Kidney (tissue), 14 donors: ENCODE measurements around the gene PIKFYVE. TPM values are rescaled to one million over a fixed set of nuclear protein-coding genes. Genes with fewer than 3 reads are reported as not detected.
"Not testable (repeated sequence)": the region's sequence is repeated elsewhere in the genome, so short reads cannot be mapped to it uniquely, and the experiment has no call there.

ENCODE experiments used
- DNase-seq, 5 donors: peaks; one replicate each; pipeline ENCODE4 v3.0.0-alpha.2; 2013 to 2020
- FAIRE-seq: peaks from 2 replicates; lab custom pipeline; 2012; peaks lifted over from hg19 to GRCh38; lab: Jason Lieb, UNC
- H3K27ac ChIP-seq, 2 donors: one replicate each; pipeline ENCODE4 v1.7.0; 2013; ENCODE audit warnings: low read depth in 2 of 2, low read length in 2 of 2, inconsistent platforms in 1 of 2
- H3K27me3 ChIP-seq: one replicate; pipeline ENCODE4 v1.7.1; 2013; ENCODE audit warnings: low read length, inconsistent platforms; ENCODE audit not compliant: control insufficient read depth, insufficient read depth
- H3K36me3 ChIP-seq, 3 donors: one replicate each; pipeline versions ENCODE4 v1.7.0 to v1.7.1; 2013; ENCODE audit warnings: low read length in 3 of 3, control low read depth in 1 of 3, inconsistent platforms in 1 of 3; ENCODE audit not compliant: insufficient read depth in 3 of 3, control insufficient read depth in 2 of 3
- H3K4me1 ChIP-seq, 3 donors: one replicate each; pipeline versions ENCODE4 v1.7.0 to v1.7.1; 2013; ENCODE audit warnings: low read length in 3 of 3, inconsistent platforms in 1 of 3, low read depth in 1 of 3; ENCODE audit not compliant: control insufficient read depth in 2 of 3, insufficient read depth in 2 of 3
- H3K4me3 ChIP-seq, 3 donors: one replicate each; pipeline versions ENCODE4 v1.7.0 to v1.8.1; 2013; ENCODE audit warnings: low read length in 3 of 3, control low read depth in 1 of 3, inconsistent platforms in 1 of 3
- H3K9ac ChIP-seq, 3 donors: one replicate each; pipeline versions ENCODE4 v1.7.0 to v1.7.1; 2013; ENCODE audit warnings: low read length in 3 of 3, control low read depth in 1 of 3, inconsistent platforms in 1 of 3
- H3K9me3 ChIP-seq, 3 donors: one replicate each; pipeline versions ENCODE4 v1.7.0 to v1.7.1; 2013; ENCODE audit warnings: low read length in 3 of 3, control low read depth in 1 of 3, inconsistent platforms in 1 of 3; ENCODE audit not compliant: control insufficient read depth in 2 of 3, insufficient read depth in 1 of 3
- intact Hi-C: fragments of 100-400 bp; cut with DNase I; formaldehyde crosslinking; loops from one replicate; pipeline ENCODE4 v1.11.1; 2022
- polyA plus RNA-seq: library from polyadenylated mRNA; stranded (reverse); fragments of 350-450 nt; fragmentation: Illumina TruSeq; extraction: RNeasy Lipid Tissue Mini Kit (QIAGEN cat#74804); gene quantifications from one replicate; pipeline ENCODE4 v1.2.3, GENCODE V29; 2014; ENCODE audit warnings: low read depth, low replicate concordance; ENCODE audit not compliant: insufficient read depth
- total RNA-seq: library from RNA; stranded (reverse); fragmentation: NEBNext Ultra II Directional; extraction: Animal tissue kit (Norgen Biotek cat#: 25700); gene quantifications from one replicate; pipeline ENCODE4 v1.2.1, GENCODE V29; 2021
- TF ChIP-seq, protein P1 (sequence below): IDR thresholded peaks from 3 replicates; pipeline ENCODE4 v1.5.1; 2012; ENCODE audit warnings: mild to moderate bottlenecking, moderate library complexity, borderline replicate concordance; ENCODE audit not compliant: insufficient read depth; ENCODE audit errors: extremely low read depth
- donor health status: control.
- donor health status: control.
- donor health status: control.
- donor health status: control.
- donor health status: control.
- donor health status: DM: yes; HTN: yes; CAD: no.
- donor health status: Normal renal cell carcinoma (clear cell type).

The PIKFYVE gene
- total and polyA plus RNA-seq, 2 donors from 2014 or later, result 3.4 to 31.5 TPM

DNA sequence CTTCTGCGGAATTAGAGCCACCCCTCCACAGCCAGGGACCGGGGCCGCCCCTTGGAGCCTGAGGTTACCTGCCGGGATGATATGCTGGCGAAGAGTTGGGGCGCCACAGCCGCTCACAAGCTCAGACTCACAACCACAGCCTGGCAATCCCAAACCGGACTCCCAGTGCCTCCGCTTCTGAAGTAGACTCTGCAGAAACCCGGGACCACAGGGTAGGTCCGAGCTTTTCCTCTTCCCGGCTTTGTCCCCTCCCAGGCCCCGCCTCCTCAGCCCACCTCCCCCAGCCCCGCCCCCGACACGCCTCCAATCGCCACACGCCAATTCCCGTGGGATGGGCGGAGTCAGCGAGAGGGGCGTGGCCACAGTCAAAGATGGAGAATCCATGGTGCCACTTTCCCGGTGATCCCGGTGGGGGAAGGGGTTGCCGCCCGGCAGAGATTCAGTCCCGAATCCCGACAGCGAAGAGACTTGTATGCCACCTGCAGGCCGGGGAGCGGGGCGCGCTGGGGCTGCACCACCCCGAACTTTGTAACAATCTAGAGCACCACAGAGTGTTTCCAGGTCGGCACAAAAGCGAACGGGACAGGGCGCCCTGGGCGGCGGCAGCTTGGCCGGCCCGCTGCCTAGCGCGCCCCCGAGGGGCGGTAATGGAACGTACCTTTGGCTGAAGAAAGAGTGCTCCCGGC, 11.0 kb upstream of the PIKFYVE start, which contains the start of gene IDH1:
TSS of gene IDH1 (minus strand) at position 201 of the 686 bp plus-strand sequence. CDS start 3,520 bp downstream, outside the sequence.
- DNase-seq (peak; percentile 98 to 99 (median 98)), FAIRE-seq (no peak)
- Histone ChIP-seq H3K9ac (peak within 1 kb of the TSS; percentile 73 to 96 (median 80)), H3K4me3 (peak within 1 kb of the TSS; percentile 93 to 99 (median 97)), H3K9me3 (no peaks in the 10 kb centered on the region), H3K27me3 (no peaks in the 10 kb centered on the region), H3K27ac (peak within 1 kb of the TSS; percentile 77 to 83), H3K4me1 (peaks cover 3 to 14% (median 4%) of the 10 kb centered on the region in 3 donors), H3K36me3 (peaks cover 0 to 19% (median 6%) of the 10 kb centered on the region in 3 donors)
- TF ChIP-seq, protein P1, sequence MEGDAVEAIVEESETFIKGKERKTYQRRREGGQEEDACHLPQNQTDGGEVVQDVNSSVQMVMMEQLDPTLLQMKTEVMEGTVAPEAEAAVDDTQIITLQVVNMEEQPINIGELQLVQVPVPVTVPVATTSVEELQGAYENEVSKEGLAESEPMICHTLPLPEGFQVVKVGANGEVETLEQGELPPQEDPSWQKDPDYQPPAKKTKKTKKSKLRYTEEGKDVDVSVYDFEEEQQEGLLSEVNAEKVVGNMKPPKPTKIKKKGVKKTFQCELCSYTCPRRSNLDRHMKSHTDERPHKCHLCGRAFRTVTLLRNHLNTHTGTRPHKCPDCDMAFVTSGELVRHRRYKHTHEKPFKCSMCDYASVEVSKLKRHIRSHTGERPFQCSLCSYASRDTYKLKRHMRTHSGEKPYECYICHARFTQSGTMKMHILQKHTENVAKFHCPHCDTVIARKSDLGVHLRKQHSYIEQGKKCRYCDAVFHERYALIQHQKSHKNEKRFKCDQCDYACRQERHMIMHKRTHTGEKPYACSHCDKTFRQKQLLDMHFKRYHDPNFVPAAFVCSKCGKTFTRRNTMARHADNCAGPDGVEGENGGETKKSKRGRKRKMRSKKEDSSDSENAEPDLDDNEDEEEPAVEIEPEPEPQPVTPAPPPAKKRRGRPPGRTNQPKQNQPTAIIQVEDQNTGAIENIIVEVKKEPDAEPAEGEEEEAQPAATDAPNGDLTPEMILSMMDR, result peak; percentile 39
- intact Hi-C loops, result no loop called here

DNA sequence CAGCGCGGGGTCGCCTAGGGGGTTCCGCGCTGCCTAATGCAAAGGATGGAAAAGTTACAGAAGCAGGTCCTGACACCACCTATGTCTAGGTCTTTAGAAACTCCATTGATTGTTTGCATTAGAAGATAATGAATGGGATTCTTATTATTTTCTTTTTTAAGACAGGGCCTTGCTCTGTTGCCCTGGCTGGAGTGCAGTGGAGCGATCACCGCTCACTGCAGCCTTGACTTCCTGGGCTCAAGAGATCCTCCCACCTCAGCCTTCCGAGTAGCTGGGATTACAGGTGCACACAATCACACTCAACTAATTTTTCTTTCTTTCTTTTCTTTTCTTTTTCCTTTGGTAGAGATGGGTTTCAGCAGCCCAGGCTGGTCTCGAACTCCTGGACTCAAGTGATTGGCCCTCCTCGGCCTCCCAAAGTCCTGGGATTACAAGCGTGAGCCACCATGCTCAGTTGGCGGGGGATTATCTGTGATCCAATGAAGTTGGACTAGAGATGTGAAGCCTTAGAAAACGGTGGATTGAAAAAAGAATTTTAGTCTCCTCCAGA, 10.4 kb upstream of the PIKFYVE start:
- H3K9me3 ChIP-seq, result no peaks in the 10 kb centered on the region
- no peak for DNase-seq
- no peaks in the 10 kb centered on the region for H3K27me3 ChIP-seq
- peak overlapping the region; percentile 11 to 80 (median 47) for H3K9ac ChIP-seq
- H3K36me3 ChIP-seq, result peaks cover 0 to 19% (median 4%) of the 10 kb centered on the region in 3 donors
- peak overlapping the region; percentile 71 to 93 (median 74) for H3K4me3 ChIP-seq
- FAIRE-seq, result no peak
- peak overlapping the region; percentile 69 to 77 for H3K27ac ChIP-seq
- TF ChIP-seq, protein P1, result no peak
- H3K4me1 ChIP-seq, result peaks cover 3 to 13% (median 4%) of the 10 kb centered on the region in 3 donors
- intact Hi-C loops, result no loop called here

DNA sequence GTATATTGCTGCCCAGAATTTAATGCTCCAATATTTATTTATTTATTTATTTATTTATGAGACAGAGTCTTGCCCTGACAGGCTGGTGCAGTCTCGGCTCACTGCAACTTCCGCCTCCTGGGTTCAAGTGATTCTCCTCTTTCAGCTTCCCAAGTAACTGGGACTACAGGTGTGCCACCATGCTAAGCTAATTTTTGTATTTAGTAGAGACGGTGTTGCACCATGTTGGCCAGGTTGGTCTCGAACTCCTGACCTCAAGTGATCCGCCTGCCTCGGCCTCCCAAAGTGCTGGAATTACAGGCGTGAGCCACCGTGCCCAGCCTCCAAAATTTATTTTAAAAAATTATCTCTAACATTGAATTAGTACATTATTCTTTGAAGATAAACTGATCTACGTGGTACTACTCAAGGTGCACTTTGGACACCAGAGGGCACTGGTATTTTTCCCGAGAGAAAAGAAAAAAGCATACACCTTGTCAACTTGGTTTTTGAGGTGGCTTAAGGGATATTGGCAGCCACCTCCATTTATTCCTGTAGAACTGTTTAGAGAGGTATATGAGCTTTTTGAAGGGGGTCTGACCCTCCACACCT, 9.8 kb upstream of the PIKFYVE start:
- Histone ChIP-seq H3K9me3 (no peaks in the 10 kb centered on the region), H3K4me3 (no peak overlapping the region), H3K4me1 (peaks cover 3 to 11% (median 4%) of the 10 kb centered on the region in 3 donors), H3K36me3 (peaks cover 0 to 17% (median 0%) of the 10 kb centered on the region in 3 donors), H3K27me3 (no peaks in the 10 kb centered on the region), H3K27ac (no peak overlapping the region), H3K9ac (no peak overlapping the region)
- TF ChIP-seq, protein P1, result no peak
- FAIRE-seq (no peak), DNase-seq (peak in 2 of 5 donors; percentile 25 to 34)
- intact Hi-C loops, result no loop called here

DNA sequence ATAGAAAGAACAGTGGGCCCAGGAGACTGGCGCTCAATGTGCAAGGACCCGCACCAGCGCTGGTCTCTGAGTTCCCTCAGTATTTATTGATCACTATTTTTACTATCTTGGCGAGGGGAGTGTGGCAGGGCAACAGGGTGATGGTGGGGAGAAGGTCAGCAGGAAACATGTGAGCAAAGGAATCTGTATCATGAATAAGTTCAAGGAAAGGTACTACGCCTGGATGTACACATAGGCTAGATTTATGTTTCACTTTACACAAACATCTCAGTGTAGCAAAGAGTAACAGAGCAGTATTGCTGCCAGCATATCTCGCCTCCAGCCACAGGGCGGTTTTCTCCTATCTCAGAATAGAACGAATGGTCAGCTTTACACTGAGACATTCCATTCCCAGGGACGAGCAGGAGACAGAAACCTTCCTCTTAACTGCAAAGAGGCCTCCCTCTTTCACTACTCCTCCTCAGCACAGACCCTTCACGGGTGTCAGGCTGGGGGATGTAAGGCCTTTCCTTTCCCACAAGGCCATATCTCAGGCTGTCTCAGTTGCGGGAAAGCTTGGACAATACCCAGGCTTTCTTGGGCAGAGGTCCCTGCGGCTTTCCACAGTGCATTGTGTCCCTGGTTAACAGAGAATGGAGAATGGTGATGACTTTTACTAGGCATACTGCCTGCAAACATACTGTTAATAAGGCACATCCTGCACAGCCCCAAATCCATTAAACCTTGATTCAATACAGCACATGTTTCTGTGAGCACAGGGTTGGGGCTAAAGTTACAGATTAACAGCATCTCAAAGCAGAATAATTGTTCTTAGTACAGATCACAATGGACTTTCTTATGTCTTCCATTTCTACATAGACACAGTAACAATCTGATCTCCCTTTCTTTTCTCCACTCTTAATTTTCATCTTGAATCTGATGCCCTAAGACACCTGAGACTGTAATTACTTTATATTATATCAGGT, 8.9 kb upstream of the PIKFYVE start:
- DNase-seq, result peak in 2 of 5 donors; percentile 11 to 16
- peaks cover 3 to 11% (median 4%) of the 10 kb centered on the region in 3 donors for H3K4me1 ChIP-seq
- FAIRE-seq, H3K9me3 ChIP-seq, intact Hi-C loops, H3K4me3 ChIP-seq, H3K27me3 ChIP-seq, H3K27ac ChIP-seq, H3K9ac ChIP-seq: not testable (repeated sequence)
- H3K36me3 ChIP-seq, result peaks cover 0 to 13% (median 0%) of the 10 kb centered on the region in 3 donors
